Measurements from ENCODE around the gene PARD3. TPM values are rescaled to one million over a fixed set of nuclear protein-coding genes. Genes with fewer than 3 reads are reported as not detected.
A peak's percentile ranks its signal among the peaks of the same experiment; 100 is the strongest.

PARD3 gene
- total RNA-seq, 1 donor from 2014 or later: 58.7 TPM

- no peaks in the 10 kb centered on the region for H3K9me3 Mint-ChIP-seq
- H3K4me1 Mint-ChIP-seq: peaks cover 44% of the 10 kb centered on the region
- Histone ChIP-seq H4K20me1 (ENCODE audit: low read depth) (peaks cover 12% of the 10 kb centered on the region), H3K4me1 (peaks cover 13% of the 10 kb centered on the region), H3K79me2 (ENCODE audit: low read depth) (peaks cover 50% of the 10 kb centered on the region), H3F3A (ENCODE audit: low read depth) (no peaks in the 10 kb centered on the region), H3K9me3 (ENCODE audit: low read depth) (no peaks in the 10 kb centered on the region), H3K4me3 (no peak overlapping the region), H3K36me3 (no peaks in the 10 kb centered on the region), H3K9ac (no peak overlapping the region), H3K4me2 (no peak overlapping the region), H3K27me3 (no peaks in the 10 kb centered on the region), H2AFZ (replicated peaks) (no peak overlapping the region), H3K27ac (no peak overlapping the region)
- TF ChIP-seq, protein P1, sequence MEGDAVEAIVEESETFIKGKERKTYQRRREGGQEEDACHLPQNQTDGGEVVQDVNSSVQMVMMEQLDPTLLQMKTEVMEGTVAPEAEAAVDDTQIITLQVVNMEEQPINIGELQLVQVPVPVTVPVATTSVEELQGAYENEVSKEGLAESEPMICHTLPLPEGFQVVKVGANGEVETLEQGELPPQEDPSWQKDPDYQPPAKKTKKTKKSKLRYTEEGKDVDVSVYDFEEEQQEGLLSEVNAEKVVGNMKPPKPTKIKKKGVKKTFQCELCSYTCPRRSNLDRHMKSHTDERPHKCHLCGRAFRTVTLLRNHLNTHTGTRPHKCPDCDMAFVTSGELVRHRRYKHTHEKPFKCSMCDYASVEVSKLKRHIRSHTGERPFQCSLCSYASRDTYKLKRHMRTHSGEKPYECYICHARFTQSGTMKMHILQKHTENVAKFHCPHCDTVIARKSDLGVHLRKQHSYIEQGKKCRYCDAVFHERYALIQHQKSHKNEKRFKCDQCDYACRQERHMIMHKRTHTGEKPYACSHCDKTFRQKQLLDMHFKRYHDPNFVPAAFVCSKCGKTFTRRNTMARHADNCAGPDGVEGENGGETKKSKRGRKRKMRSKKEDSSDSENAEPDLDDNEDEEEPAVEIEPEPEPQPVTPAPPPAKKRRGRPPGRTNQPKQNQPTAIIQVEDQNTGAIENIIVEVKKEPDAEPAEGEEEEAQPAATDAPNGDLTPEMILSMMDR (IDR thresholded peaks at IDR 0.05): no peak
- no peak for TF ChIP-seq EZH2 (IDR thresholded peaks at IDR 0.05)
- TF ChIP-seq EZH2phosphoT487 (IDR thresholded peaks at IDR 0.05): no peak
- H3K4me3 Mint-ChIP-seq: no peak overlapping the region
- no peak for DNase-seq (ENCODE audit: low spot score)
- no peaks in the 10 kb centered on the region for H3K36me3 Mint-ChIP-seq
- no peak overlapping the region for H3K27ac Mint-ChIP-seq
- H3K27me3 Mint-ChIP-seq (ENCODE audit: insufficient read depth, low read depth): no peaks in the 10 kb centered on the region
Observed at GRCh38 chr10:34578468-34578867, 236.6 kb downstream of the PARD3 start.

- Histone ChIP-seq H3K9me3 (ENCODE audit: low read depth) (no peaks in the 10 kb centered on the region), H4K20me1 (ENCODE audit: low read depth) (peaks cover 26% of the 10 kb centered on the region), H3K4me3 (no peak overlapping the region), H3K36me3 (no peaks in the 10 kb centered on the region), H3K27ac (no peak overlapping the region), H3F3A (ENCODE audit: low read depth) (no peaks in the 10 kb centered on the region), H3K9ac (no peak overlapping the region), H3K79me2 (ENCODE audit: low read depth) (peaks cover 51% of the 10 kb centered on the region), H3K27me3 (no peaks in the 10 kb centered on the region), H3K4me2 (no peak overlapping the region), H3K4me1 (peaks cover 13% of the 10 kb centered on the region), H2AFZ (replicated peaks) (no peak overlapping the region)
- Mint-ChIP-seq H3K27ac (peak overlapping the region; percentile 90), H3K9me3 (no peaks in the 10 kb centered on the region), H3K4me1 (peaks cover 58% of the 10 kb centered on the region), H3K27me3 (ENCODE audit: insufficient read depth, low read depth) (no peaks in the 10 kb centered on the region), H3K4me3 (peak overlapping the region; percentile 51), H3K36me3 (no peaks in the 10 kb centered on the region)
- DNase-seq (ENCODE audit: low spot score): peak; percentile 11
- no peak for TF ChIP-seq EZH2phosphoT487 (IDR thresholded peaks at IDR 0.05)
- no peak for TF ChIP-seq EZH2 (IDR thresholded peaks at IDR 0.05)
- TF ChIP-seq, protein P1 (IDR thresholded peaks at IDR 0.05): no peak
Observed at GRCh38 chr10:34576797-34577196, 238.3 kb downstream of the PARD3 start.

DNA sequence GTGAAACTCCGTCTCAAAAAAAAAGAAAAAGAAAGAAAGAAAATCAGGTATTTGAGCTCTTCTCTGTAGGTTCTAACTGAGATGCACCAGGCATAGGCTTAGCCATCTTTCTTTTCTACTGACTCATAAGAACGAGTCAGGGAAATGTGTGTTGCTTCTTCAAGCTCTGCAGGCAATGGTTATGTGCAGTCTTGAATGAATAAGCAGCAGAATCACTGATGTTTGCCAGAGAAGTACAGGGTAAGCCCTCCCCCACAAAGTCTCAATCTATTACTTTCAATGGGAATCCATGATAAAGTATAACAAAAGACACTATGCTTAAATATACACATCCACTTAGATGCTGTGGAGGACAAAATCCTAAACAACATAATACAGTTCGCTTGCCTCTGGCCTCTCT is 239.2 kb downstream of the PARD3 start:
- DNase-seq (ENCODE audit: low spot score): no peak
- Histone ChIP-seq H4K20me1 (ENCODE audit: low read depth) (peaks cover 29% of the 10 kb centered on the region), H3K4me1 (peaks cover 13% of the 10 kb centered on the region), H3K9me3 (ENCODE audit: low read depth) (no peaks in the 10 kb centered on the region), H3K36me3 (no peaks in the 10 kb centered on the region), H3K79me2 (ENCODE audit: low read depth) (peaks cover 58% of the 10 kb centered on the region), H3K4me2 (no peak overlapping the region), H3K9ac (no peak overlapping the region), H3F3A (ENCODE audit: low read depth) (no peaks in the 10 kb centered on the region), H3K27me3 (no peaks in the 10 kb centered on the region), H3K4me3 (no peak overlapping the region), H3K27ac (no peak overlapping the region), H2AFZ (replicated peaks) (no peak overlapping the region)
- peaks cover 60% of the 10 kb centered on the region for H3K4me1 Mint-ChIP-seq
- no peaks in the 10 kb centered on the region for H3K36me3 Mint-ChIP-seq
- H3K27me3 Mint-ChIP-seq (ENCODE audit: insufficient read depth, low read depth): no peaks in the 10 kb centered on the region
- no peaks in the 10 kb centered on the region for H3K9me3 Mint-ChIP-seq
- no peak overlapping the region for H3K4me3 Mint-ChIP-seq
- peak overlapping the region; percentile 90 for H3K27ac Mint-ChIP-seq
- TF ChIP-seq EZH2 (IDR thresholded peaks at IDR 0.05) (no peak), EZH2phosphoT487 (IDR thresholded peaks at IDR 0.05) (no peak)
- TF ChIP-seq, protein P1 (IDR thresholded peaks at IDR 0.05): no peak

All from neural progenitor cell (in vitro differentiated cells).